ENCODE results near the gene RCN2.
"Not testable (repeated sequence)": the region's sequence is repeated elsewhere in the genome, so short reads cannot be mapped to it uniquely, and the experiment has no call there.

RCN2 gene

GRCh38 chr15:76935620-76936019 is 4.1 kb downstream of the RCN2 start:
- no peak for DNase-seq

- no peak for DNase-seq
Observed at GRCh38 chr15:76936671-76937070, 5.1 kb downstream of the RCN2 start.

GRCh38 chr15:76938752-76939151 is 7.2 kb downstream of the RCN2 start:
- no peak for DNase-seq

- DNase-seq: no peak
Observed at GRCh38 chr15:76939715-76940114, 8.2 kb downstream of the RCN2 start.

GRCh38 chr15:76941636-76942035 is 10.1 kb downstream of the RCN2 start:
- DNase-seq: no peak

- DNase-seq: no peak
Observed at GRCh38 chr15:76942331-76942730, 10.8 kb downstream of the RCN2 start.

- no peak for DNase-seq
Observed at GRCh38 chr15:76945494-76946093, 14.0 kb downstream of the RCN2 start.

GRCh38 chr15:76947454-76947853 is 15.9 kb downstream of the RCN2 start:
- no peak for DNase-seq

GRCh38 chr15:76951220-76951619 is 19.7 kb downstream of the RCN2 start:
- DNase-seq: no peak

GRCh38 chr15:76953913-76954312 is 22.4 kb downstream of the RCN2 start:
- no peak for DNase-seq

- no peak for DNase-seq
Observed at GRCh38 chr15:76954744-76955143, 23.2 kb downstream of the RCN2 start.

GRCh38 chr15:76961268-76962011 is 29.9 kb downstream of the RCN2 start:
- no peak for DNase-seq

- DNase-seq: no peak
Observed at GRCh38 chr15:76962337-76963013, 30.9 kb downstream of the RCN2 start.

GRCh38 chr15:76963596-76963995 is 32.0 kb downstream of the RCN2 start:
- no peak for DNase-seq

- DNase-seq: no peak
Observed at GRCh38 chr15:76964157-76964556, 32.6 kb downstream of the RCN2 start.

GRCh38 chr15:76966051-76966450 is 34.5 kb downstream of the RCN2 start:
- not testable (repeated sequence) for DNase-seq

GRCh38 chr15:76967067-76967466 is 35.5 kb downstream of the RCN2 start:
- no peak for DNase-seq

- DNase-seq: no peak
Observed at GRCh38 chr15:76968306-76968705, 36.8 kb downstream of the RCN2 start.

- no peak for DNase-seq
Observed at GRCh38 chr15:76972389-76973361, 41.1 kb downstream of the RCN2 start.

GRCh38 chr15:76973362-76973743 is 41.8 kb downstream of the RCN2 start:
- DNase-seq: peak; percentile 58

- no peak for DNase-seq
Observed at GRCh38 chr15:76973906-76974305, 42.4 kb downstream of the RCN2 start.

- DNase-seq: no peak
Observed at GRCh38 chr15:76974456-76975036, 43.0 kb downstream of the RCN2 start.

- no peak for DNase-seq
Observed at GRCh38 chr15:76976141-76976540, 44.6 kb downstream of the RCN2 start.

Measured in stimulated activated naive CD4-positive, alpha-beta T cell treated with Interleukin-2 at 50 U/mL for 16 hours (primary cell).